GM12878 (cell line): ENCODE data around the gene RARA. TPM values are rescaled to one million over a fixed set of nuclear protein-coding genes. Genes with fewer than 3 reads are reported as not detected.

Source experiments
- ATAC-seq: fragments of 200-7000 bp; cut with Tn5 transposase; 3 replicates; pipeline ENCODE4 v1.9.1; 2020; ENCODE audit warnings: mild to moderate bottlenecking, moderate library complexity
- BruUV-seq: library from RNA; stranded (reverse); fragments of 400-500 nt; replicated peaks from 2 replicates; lab custom pipeline; 2021; lab: Mats Ljungman, UMichigan
- CTCF ChIA-PET: fragments of 300-600 bp; sonication (Branson Sonifier 250); formaldehyde crosslinking; extraction: SDS; loops from one replicate; lab custom pipeline; 2021; ENCODE audit warnings: inconsistent platforms; lab: Yijun Ruan, JAX
- POLR2A ChIA-PET: fragments of 350-600 bp; formaldehyde crosslinking; extraction: SDS; loops from one replicate; lab custom pipeline; 2021; ENCODE audit warnings: inconsistent platforms; lab: Charles Lee
- RAD21 ChIA-PET: fragments of 300-600 bp; sonication (Branson Sonifier 250); formaldehyde crosslinking; loops from one replicate; lab custom pipeline; 2023; ENCODE audit warnings: antibody characterized with exemption; ENCODE audit not compliant: unreplicated experiment; lab: Charles Lee
- SMC1A ChIA-PET: fragments of 300-600 bp; sonication (Branson Sonifier 250); formaldehyde crosslinking; loops from one replicate; lab custom pipeline; 2023; ENCODE audit not compliant: unreplicated experiment, uncharacterized antibody; lab: Charles Lee
- DNase-seq: peaks from one replicate; pipeline ENCODE4 v3.0.0-alpha.2; 2011; ENCODE audit warnings: low read depth, low spot score
- FAIRE-seq: peaks from 3 replicates; lab custom pipeline; 2011; peaks lifted over from hg19 to GRCh38; lab: Jason Lieb, UNC
- H2AFZ ChIP-seq: 2 replicates; pipeline ENCODE4 v1.6.0; 2011; ENCODE audit warnings: low read depth, low read length, control low read depth; ENCODE audit not compliant: control insufficient read depth
- H3K27ac ChIP-seq: 2 replicates; pipeline ENCODE4 v1.5.1; 2011; ENCODE audit warnings: control low read depth; ENCODE audit not compliant: control insufficient read depth, insufficient read depth
- H3K27me3 ChIP-seq, 2 experiments: replicated peaks in 1 of 2; 2 replicates each; pipeline versions ENCODE4 v1.6.0 to v1.6.1; 2011; ENCODE audit warnings: low read length in 1 of 2; ENCODE audit not compliant: control insufficient read depth in 2 of 2, insufficient read depth in 2 of 2
- H3K36me3 ChIP-seq, 2 experiments: 2 replicates each; pipeline ENCODE4 v1.5.1; 2011; ENCODE audit warnings: low read length in 1 of 2; ENCODE audit not compliant: control insufficient read depth in 2 of 2, insufficient read depth in 2 of 2
- H3K4me1 ChIP-seq: 2 replicates; pipeline ENCODE4 v1.6.1; 2011; ENCODE audit warnings: mild to moderate bottlenecking, low read length, moderate library complexity, mixed read lengths; ENCODE audit not compliant: control insufficient read depth, insufficient read depth
- H3K4me2 ChIP-seq: 2 replicates; pipeline ENCODE4 v1.6.0; 2011; ENCODE audit warnings: control low read depth; ENCODE audit not compliant: control insufficient read depth, insufficient read depth
- H3K4me3 ChIP-seq: fragments of 200-600 bp; sonication (generic); 2 replicates; pipeline ENCODE4 v1.5.1; 2016
- H3K79me2 ChIP-seq: 2 replicates; pipeline ENCODE4 v1.6.0; 2011; ENCODE audit warnings: low read length; ENCODE audit not compliant: control insufficient read depth, insufficient read depth
- H3K9ac ChIP-seq: 2 replicates; pipeline ENCODE4 v1.8.0; 2011; ENCODE audit warnings: low read length, control low read depth, mixed read lengths; ENCODE audit not compliant: control insufficient read depth, insufficient read depth
- H3K9me3 ChIP-seq: replicated peaks from 3 replicates; pipeline ENCODE4 v1.5.1; 2011; ENCODE audit warnings: mild to moderate bottlenecking, low read length; ENCODE audit not compliant: control insufficient read depth, insufficient read depth
- H4K20me1 ChIP-seq: 2 replicates; pipeline ENCODE4 v1.6.0; 2011; ENCODE audit not compliant: control insufficient read depth, insufficient read depth
- BHLHE40 ChIP-seq, 2 experiments: fragments of 450-650 bp in 1 of 2; IDR thresholded peaks; 2 replicates each; pipeline ENCODE4 v1.6.1; 2011 to 2017; ENCODE audit warnings: low read depth in 2 of 2, borderline replicate concordance in 1 of 2, improper control_type of control experiment in 1 of 2, low read length in 1 of 2, mild to moderate bottlenecking in 1 of 2
- MLLT1 ChIP-seq: fragments of 450-650 bp; IDR thresholded peaks from 2 replicates; pipeline ENCODE4 v1.6.1; 2016; ENCODE audit warnings: mild to moderate bottlenecking
- ZNF24 ChIP-seq: fragments of 450-650 bp; IDR thresholded peaks from 2 replicates; pipeline ENCODE4 v1.6.1; 2017; ENCODE audit warnings: antibody characterized with exemption, mild to moderate bottlenecking
- WGBS: methylation state at CpG from one replicate; pipeline ENCODE4 v1.1.6; 2016; ENCODE audit warnings: low lambda C conversion rate; ENCODE audit not compliant: insufficient replicate concordance, insufficient coverage; ENCODE audit errors: missing lambda C conversion rate; 5-methylcytosine and 5-hydroxymethylcytosine counted together
- in situ Hi-C: fragments of 300-500 bp; cut with MboI; formaldehyde crosslinking; loops from 9 replicates; pipeline ENCODE4 v1.14.3; 2018; ENCODE audit warnings: mixed read lengths
- intact Hi-C: fragments of 100-400 bp; cut with micrococcal nuclease; formaldehyde crosslinking; loops from one replicate; pipeline ENCODE4 v1.14.2; 2022; ENCODE audit not compliant: unreplicated experiment
- polyA plus RNA-seq, 11 experiments: library from polyadenylated mRNA; depleted of rRNA in 4 of 11; unstranded in 6 of 11; stranded (reverse) in 5 of 11; fragments of >200 nt; fragmentation: Nextera tagmentation in 4 of 11; fragmentation: Illumina TruSeq in 1 of 11; extraction: Ambion mirVana in 4 of 11; extraction: Trizol in 1 of 11; gene quantifications; 1 replicate in 1 of 11; 2 replicates in 10 of 11; pipeline versions ENCODE4 v1.2.1 to v1.2.3, GENCODE V29; 2011 to 2016; ENCODE audit warnings: inconsistent platforms in 2 of 11, missing spikeins in 2 of 11, low read depth in 1 of 11
- total RNA-seq, 4 experiments: library from RNA; depleted of rRNA in 3 of 4; stranded (reverse); fragments of >200 nt in 3 of 4; fragmentation: Illumina TruSeq in 1 of 4; extraction: Trizol in 1 of 4; gene quantifications; 2 replicates each; pipeline versions ENCODE4 v1.2.1 to v1.2.3, GENCODE V29; 2013 to 2021
- TF ChIP-seq, protein P1 (sequence below): fragments of 450-650 bp; IDR thresholded peaks from 2 replicates; pipeline ENCODE4 v1.6.1; 2017; ENCODE audit warnings: mild to moderate bottlenecking, moderate library complexity
- TF ChIP-seq, protein P2 (sequence below): fragments of 450-650 bp; IDR thresholded peaks from 2 replicates; pipeline ENCODE4 v1.6.1; 2017; ENCODE audit warnings: mild to moderate bottlenecking, low read depth, inconsistent platforms; ENCODE audit not compliant: poor library complexity, severe bottlenecking
- TF ChIP-seq, protein P3 (sequence below): fragments of 450-650 bp; formaldehyde crosslinking; IDR thresholded peaks from 2 replicates; pipeline ENCODE4 v1.5.0; 2022; ENCODE audit warnings: mild to moderate bottlenecking, missing genetic modification characterization
- TF ChIP-seq, protein P4 (sequence below): IDR thresholded peaks from 2 replicates; pipeline ENCODE4 v1.6.1; 2012; ENCODE audit warnings: low read length, inconsistent platforms

RARA gene
- total and polyA plus RNA-seq, 10 of the 15 experiments (the other 5 are each of a cell fraction or from before 2014, with no cell fraction given) = 0.13 to 33.6 (median 13.6) TPM

- 3% methylated on average over 17 of the region's 17 CpGs for WGBS
- Histone ChIP-seq H4K20me1 (no peaks in the 10 kb centered on the region), H3K36me3 (peaks cover 5 to 17% of the 10 kb centered on the region in 2 experiments; a peak in 3 of 4 replicates), H3K27ac (no peak overlapping the region), H3K4me3 (no peak overlapping the region), H3K4me2 (no peak overlapping the region; the same call in 1 of the 2 replicates), H3K27me3 (peaks cover 0 to 2% of the 10 kb centered on the region in 2 experiments; a peak in 1 of 4 replicates), H3K9ac (no peak overlapping the region), H3K4me1 (peaks cover 4% of the 10 kb centered on the region), H3K79me2 (no peaks in the 10 kb centered on the region), H2AFZ (peak overlapping the region; percentile 33), H3K9me3 (no peaks in the 10 kb centered on the region; the same call in 2 of the 3 replicates)
- CTCF ChIA-PET = interaction anchor here (0.6 to 9.1 kb wide), 24 partner anchors 10 to 202 kb away, joined by 3 to 311 read pairs (median 3); partner anchors contain the start of genes RARA and TOP2A
- POLR2A ChIA-PET = interaction anchor here (1.8 kb wide), 2 partner anchors 51 to 175 kb away, joined by 4 read pairs; no protein-coding TSS in a partner anchor
- FAIRE-seq = peak; percentile 96
- ATAC-seq = peak; percentile 75
- no TSS peak for BruUV-seq
- RAD21 ChIA-PET = interaction anchor here (1.0 to 8.2 kb wide), 7 partner anchors 13 to 257 kb away, joined by 3 to 271 read pairs (median 4); partner anchors contain the start of gene RARA
- no peak for DNase-seq
- intact Hi-C loops = loop anchor here (1.0 to 5.0 kb wide), 4 partner anchors 36 to 259 kb away; no protein-coding TSS in a partner anchor
- SMC1A ChIA-PET = interaction anchor here (0.7 to 3.1 kb wide), 14 partner anchors 31 to 180 kb away, joined by 3 to 23 read pairs (median 4); no protein-coding TSS in a partner anchor
- in situ Hi-C loops = loop anchor here (5.0 kb wide), 1 partner anchor 174 kb away; no protein-coding TSS in a partner anchor
- TF ChIP-seq, protein P1, sequence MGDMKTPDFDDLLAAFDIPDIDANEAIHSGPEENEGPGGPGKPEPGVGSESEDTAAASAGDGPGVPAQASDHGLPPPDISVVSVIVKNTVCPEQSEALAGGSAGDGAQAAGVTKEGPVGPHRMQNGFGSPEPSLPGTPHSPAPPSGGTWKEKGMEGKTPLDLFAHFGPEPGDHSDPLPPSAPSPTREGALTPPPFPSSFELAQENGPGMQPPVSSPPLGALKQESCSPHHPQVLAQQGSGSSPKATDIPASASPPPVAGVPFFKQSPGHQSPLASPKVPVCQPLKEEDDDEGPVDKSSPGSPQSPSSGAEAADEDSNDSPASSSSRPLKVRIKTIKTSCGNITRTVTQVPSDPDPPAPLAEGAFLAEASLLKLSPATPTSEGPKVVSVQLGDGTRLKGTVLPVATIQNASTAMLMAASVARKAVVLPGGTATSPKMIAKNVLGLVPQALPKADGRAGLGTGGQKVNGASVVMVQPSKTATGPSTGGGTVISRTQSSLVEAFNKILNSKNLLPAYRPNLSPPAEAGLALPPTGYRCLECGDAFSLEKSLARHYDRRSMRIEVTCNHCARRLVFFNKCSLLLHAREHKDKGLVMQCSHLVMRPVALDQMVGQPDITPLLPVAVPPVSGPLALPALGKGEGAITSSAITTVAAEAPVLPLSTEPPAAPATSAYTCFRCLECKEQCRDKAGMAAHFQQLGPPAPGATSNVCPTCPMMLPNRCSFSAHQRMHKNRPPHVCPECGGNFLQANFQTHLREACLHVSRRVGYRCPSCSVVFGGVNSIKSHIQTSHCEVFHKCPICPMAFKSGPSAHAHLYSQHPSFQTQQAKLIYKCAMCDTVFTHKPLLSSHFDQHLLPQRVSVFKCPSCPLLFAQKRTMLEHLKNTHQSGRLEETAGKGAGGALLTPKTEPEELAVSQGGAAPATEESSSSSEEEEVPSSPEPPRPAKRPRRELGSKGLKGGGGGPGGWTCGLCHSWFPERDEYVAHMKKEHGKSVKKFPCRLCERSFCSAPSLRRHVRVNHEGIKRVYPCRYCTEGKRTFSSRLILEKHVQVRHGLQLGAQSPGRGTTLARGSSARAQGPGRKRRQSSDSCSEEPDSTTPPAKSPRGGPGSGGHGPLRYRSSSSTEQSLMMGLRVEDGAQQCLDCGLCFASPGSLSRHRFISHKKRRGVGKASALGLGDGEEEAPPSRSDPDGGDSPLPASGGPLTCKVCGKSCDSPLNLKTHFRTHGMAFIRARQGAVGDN = no peak
- TF ChIP-seq, protein P2, sequence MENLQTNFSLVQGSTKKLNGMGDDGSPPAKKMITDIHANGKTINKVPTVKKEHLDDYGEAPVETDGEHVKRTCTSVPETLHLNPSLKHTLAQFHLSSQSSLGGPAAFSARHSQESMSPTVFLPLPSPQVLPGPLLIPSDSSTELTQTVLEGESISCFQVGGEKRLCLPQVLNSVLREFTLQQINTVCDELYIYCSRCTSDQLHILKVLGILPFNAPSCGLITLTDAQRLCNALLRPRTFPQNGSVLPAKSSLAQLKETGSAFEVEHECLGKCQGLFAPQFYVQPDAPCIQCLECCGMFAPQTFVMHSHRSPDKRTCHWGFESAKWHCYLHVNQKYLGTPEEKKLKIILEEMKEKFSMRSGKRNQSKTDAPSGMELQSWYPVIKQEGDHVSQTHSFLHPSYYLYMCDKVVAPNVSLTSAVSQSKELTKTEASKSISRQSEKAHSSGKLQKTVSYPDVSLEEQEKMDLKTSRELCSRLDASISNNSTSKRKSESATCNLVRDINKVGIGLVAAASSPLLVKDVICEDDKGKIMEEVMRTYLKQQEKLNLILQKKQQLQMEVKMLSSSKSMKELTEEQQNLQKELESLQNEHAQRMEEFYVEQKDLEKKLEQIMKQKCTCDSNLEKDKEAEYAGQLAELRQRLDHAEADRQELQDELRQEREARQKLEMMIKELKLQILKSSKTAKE = peak; percentile 51
- TF ChIP-seq, protein P3, sequence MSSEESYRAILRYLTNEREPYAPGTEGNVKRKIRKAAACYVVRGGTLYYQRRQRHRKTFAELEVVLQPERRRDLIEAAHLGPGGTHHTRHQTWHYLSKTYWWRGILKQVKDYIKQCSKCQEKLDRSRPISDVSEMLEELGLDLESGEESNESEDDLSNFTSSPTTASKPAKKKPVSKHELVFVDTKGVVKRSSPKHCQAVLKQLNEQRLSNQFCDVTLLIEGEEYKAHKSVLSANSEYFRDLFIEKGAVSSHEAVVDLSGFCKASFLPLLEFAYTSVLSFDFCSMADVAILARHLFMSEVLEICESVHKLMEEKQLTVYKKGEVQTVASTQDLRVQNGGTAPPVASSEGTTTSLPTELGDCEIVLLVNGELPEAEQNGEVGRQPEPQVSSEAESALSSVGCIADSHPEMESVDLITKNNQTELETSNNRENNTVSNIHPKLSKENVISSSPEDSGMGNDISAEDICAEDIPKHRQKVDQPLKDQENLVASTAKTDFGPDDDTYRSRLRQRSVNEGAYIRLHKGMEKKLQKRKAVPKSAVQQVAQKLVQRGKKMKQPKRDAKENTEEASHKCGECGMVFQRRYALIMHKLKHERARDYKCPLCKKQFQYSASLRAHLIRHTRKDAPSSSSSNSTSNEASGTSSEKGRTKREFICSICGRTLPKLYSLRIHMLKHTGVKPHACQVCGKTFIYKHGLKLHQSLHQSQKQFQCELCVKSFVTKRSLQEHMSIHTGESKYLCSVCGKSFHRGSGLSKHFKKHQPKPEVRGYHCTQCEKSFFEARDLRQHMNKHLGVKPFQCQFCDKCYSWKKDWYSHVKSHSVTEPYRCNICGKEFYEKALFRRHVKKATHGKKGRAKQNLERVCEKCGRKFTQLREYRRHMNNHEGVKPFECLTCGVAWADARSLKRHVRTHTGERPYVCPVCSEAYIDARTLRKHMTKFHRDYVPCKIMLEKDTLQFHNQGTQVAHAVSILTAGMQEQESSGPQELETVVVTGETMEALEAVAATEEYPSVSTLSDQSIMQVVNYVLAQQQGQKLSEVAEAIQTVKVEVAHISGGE (CRISPR knock-in tag) = no peak
- TF ChIP-seq BHLHE40 (IDR thresholded peaks at IDR 0.05; ENCODE audit: borderline replicate concordance in 1 of 2, low read depth in 2 of 2, low read length in 1 of 2) = 0 out of 4 replicates have a peak, but pooled peaks of 1 of the 2 experiments have one; percentile 29
- TF ChIP-seq, protein P4, sequence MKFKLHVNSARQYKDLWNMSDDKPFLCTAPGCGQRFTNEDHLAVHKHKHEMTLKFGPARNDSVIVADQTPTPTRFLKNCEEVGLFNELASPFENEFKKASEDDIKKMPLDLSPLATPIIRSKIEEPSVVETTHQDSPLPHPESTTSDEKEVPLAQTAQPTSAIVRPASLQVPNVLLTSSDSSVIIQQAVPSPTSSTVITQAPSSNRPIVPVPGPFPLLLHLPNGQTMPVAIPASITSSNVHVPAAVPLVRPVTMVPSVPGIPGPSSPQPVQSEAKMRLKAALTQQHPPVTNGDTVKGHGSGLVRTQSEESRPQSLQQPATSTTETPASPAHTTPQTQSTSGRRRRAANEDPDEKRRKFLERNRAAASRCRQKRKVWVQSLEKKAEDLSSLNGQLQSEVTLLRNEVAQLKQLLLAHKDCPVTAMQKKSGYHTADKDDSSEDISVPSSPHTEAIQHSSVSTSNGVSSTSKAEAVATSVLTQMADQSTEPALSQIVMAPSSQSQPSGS = no peak
- no peak for TF ChIP-seq MLLT1
- TF ChIP-seq ZNF24 = no peak
Measured at GRCh38 chr17:40358323-40359038, 49.5 kb downstream of the RARA start.
